Prostate gland (tissue), 2 donors: Measurements from ENCODE around the gene PAX5. TPM values are rescaled to one million over a fixed set of nuclear protein-coding genes. Genes with fewer than 3 reads are reported as not detected.

Experiments
- DNase-seq: peaks from one replicate; pipeline ENCODE4 v3.0.0-alpha.2; 2019; ENCODE audit warnings: low spot score
- H3K27ac ChIP-seq, 2 donors: fragments of 200-600 bp; sonication (generic); 2 replicates each; pipeline ENCODE4 v1.5.1; 2017 to 2019
- H3K27me3 ChIP-seq: fragments of 200-600 bp; sonication (generic); replicated peaks from 2 replicates; pipeline ENCODE4 v1.5.1; 2019; ENCODE audit not compliant: insufficient read depth
- H3K36me3 ChIP-seq, 2 donors: fragments of 200-600 bp; sonication (generic); 1 replicate in 1 of 2; 2 replicates in 1 of 2; pipeline versions ENCODE4 v1.5.1 to v1.8.1; 2017 to 2019
- H3K4me1 ChIP-seq: fragments of 200-600 bp; sonication (generic); replicated peaks from 2 replicates; pipeline ENCODE4 v1.5.1; 2019
- H3K4me3 ChIP-seq, 2 donors: fragments of 200-600 bp; sonication (generic); 2 replicates each; pipeline ENCODE4 v1.5.1; 2017 to 2019
- H3K9me3 ChIP-seq: fragments of 200-600 bp; sonication (generic); 2 replicates; pipeline ENCODE4 v1.5.1; 2017
- CTCF ChIP-seq, 4 experiments: fragments of 200-600 bp in 2 of 4; fragments of 450-650 bp in 2 of 4; sonication (generic) in 2 of 4; IDR thresholded peaks; 1 replicate in 3 of 4; 2 replicates in 1 of 4; pipeline ENCODE4 v1.5.1; 2016 to 2019; ENCODE audit warnings: antibody characterized with exemption in 4 of 4, mild to moderate bottlenecking in 2 of 4, moderate library complexity in 2 of 4
- POLR2A ChIP-seq: fragments of 450-650 bp; IDR thresholded peaks from one replicate; pipeline ENCODE4 v1.6.1; 2016; ENCODE audit warnings: antibody characterized with exemption, mild to moderate bottlenecking
- POLR2AphosphoS5 ChIP-seq: sonication (generic); formaldehyde crosslinking; IDR thresholded peaks from one replicate; pipeline ENCODE4 v1.6.1; 2017; ENCODE audit warnings: antibody characterized with exemption
- WGBS: methylation state at CpG from one replicate; pipeline ENCODE4 v1.1.5; 2018; 5-methylcytosine and 5-hydroxymethylcytosine counted together
- intact Hi-C: fragments of 100-400 bp; cut with DNase I; formaldehyde crosslinking; loops from one replicate; pipeline ENCODE4 v1.14.2; 2022
- total RNA-seq, 2 donors: library from RNA; depleted of rRNA; stranded (reverse); fragments of >200 nt; gene quantifications; one replicate each; pipeline ENCODE4 v1.1.0, GENCODE V29; 2016

Gene PAX5
- total RNA-seq, 2 donors from 2014 or later, result 0.05 to 0.11 TPM

GRCh38 chr9:36864491-36865410 lies 169.3 kb downstream of the PAX5 start:
- DNase-seq, result no peak
- Histone ChIP-seq H3K4me1 (no peaks in the 10 kb centered on the region), H3K27ac (no peak overlapping the region), H3K4me3 (no peak overlapping the region), H3K9me3 (no peaks in the 10 kb centered on the region), H3K27me3 (no peaks in the 10 kb centered on the region), H3K36me3 (no peaks in the 10 kb centered on the region)
- intact Hi-C loops, result no loop called here
- 84% methylated on average over 30 of the region's 31 CpGs for WGBS
- no peak for TF ChIP-seq POLR2AphosphoS5
- TF ChIP-seq POLR2A, result no peak
- no peak for TF ChIP-seq CTCF (IDR thresholded peaks at IDR 0.05)

GRCh38 chr9:36862206-36863145 lies 171.6 kb downstream of the PAX5 start:
- no peak for DNase-seq
- 61% methylated on average over 21 of the region's 21 CpGs for WGBS
- intact Hi-C loops, result no loop called here
- no peak overlapping the region for H3K4me3 ChIP-seq
- no peaks in the 10 kb centered on the region for H3K27me3 ChIP-seq
- H3K9me3 ChIP-seq, result no peaks in the 10 kb centered on the region
- no peaks in the 10 kb centered on the region for H3K4me1 ChIP-seq
- H3K36me3 ChIP-seq, result no peaks in the 10 kb centered on the region
- no peak overlapping the region for H3K27ac ChIP-seq
- no peak for TF ChIP-seq POLR2AphosphoS5
- peak in 3 of 4 experiments; percentile 21 to 41 (median 29) for TF ChIP-seq CTCF (IDR thresholded peaks at IDR 0.05)

GRCh38 chr9:36861528-36862205 lies 172.4 kb downstream of the PAX5 start:
- no peaks in the 10 kb centered on the region for H3K36me3 ChIP-seq
- TF ChIP-seq POLR2AphosphoS5, result no peak
- TF ChIP-seq CTCF (IDR thresholded peaks at IDR 0.05), result no peak
- no peak for DNase-seq
- H3K4me3 ChIP-seq, result no peak overlapping the region
- no peaks in the 10 kb centered on the region for H3K9me3 ChIP-seq
- no peaks in the 10 kb centered on the region for H3K4me1 ChIP-seq
- WGBS, result 81% methylated on average over 7 of the region's 7 CpGs
- no peak overlapping the region for H3K27ac ChIP-seq
- intact Hi-C loops, result no loop called here
- no peaks in the 10 kb centered on the region for H3K27me3 ChIP-seq

- Histone ChIP-seq H3K27ac (peak overlapping the region in 1 of 2 donors; percentile 23), H3K4me1 (no peaks in the 10 kb centered on the region), H3K9me3 (no peaks in the 10 kb centered on the region), H3K36me3 (no peaks in the 10 kb centered on the region), H3K4me3 (no peak overlapping the region), H3K27me3 (no peaks in the 10 kb centered on the region)
- TF ChIP-seq POLR2AphosphoS5 (peak; percentile 66), CTCF (IDR thresholded peaks at IDR 0.05) (no peak)
- WGBS, result 37% methylated on average over 23 of the region's 23 CpGs
- DNase-seq, result peak; percentile 72
- intact Hi-C loops, result no loop called here
Observed at GRCh38 chr9:36858805-36859375, 175.2 kb downstream of the PAX5 start.
